ENCODE data around the gene USP53.
"Not testable (repeated sequence)": the region's sequence is repeated elsewhere in the genome, so short reads cannot be mapped to it uniquely, and the experiment has no call there.

USP53 gene

DNA sequence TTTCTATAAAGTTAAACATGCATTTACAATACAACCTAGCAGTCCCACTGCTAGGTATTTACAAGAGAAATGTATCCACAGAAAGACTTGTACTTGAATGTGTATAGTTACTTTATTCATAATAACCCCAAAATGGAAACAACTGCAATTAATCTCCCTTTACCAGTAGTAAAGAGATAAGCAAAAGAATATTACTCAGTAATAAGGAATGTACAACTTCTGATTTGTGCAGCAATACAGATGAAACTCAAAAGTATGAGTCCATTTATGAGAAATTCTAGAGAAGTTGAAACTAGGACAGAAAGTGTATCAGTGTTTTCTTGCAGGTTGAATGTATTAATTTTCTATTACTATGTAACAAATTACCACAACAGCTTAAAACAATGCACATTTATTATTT lies 15.2 kb downstream of the USP53 start:
- in situ Hi-C loops (cut with MboI; ENCODE audit: low sequenced_read_pairs): no loop called here

DNA sequence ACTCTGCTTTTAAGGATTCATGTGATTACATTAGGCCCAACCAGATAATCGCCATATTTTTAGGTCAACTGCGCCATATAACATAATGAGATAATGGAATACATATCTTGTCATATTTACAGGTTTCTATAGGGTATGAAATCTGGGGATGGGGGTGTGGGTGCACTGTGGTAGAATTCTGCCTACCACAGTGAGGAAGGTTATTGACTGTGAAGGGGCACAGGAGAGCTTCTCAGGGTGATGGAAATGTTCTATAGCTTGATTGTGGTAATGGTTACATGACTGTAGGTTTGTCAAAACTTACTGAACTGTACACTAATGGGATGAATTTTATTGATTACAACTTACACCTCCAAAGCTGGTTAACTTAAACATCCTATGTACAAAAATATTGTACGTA lies 15.9 kb downstream of the USP53 start:
- in situ Hi-C loops (cut with MboI; ENCODE audit: low sequenced_read_pairs): no loop called here

DNA sequence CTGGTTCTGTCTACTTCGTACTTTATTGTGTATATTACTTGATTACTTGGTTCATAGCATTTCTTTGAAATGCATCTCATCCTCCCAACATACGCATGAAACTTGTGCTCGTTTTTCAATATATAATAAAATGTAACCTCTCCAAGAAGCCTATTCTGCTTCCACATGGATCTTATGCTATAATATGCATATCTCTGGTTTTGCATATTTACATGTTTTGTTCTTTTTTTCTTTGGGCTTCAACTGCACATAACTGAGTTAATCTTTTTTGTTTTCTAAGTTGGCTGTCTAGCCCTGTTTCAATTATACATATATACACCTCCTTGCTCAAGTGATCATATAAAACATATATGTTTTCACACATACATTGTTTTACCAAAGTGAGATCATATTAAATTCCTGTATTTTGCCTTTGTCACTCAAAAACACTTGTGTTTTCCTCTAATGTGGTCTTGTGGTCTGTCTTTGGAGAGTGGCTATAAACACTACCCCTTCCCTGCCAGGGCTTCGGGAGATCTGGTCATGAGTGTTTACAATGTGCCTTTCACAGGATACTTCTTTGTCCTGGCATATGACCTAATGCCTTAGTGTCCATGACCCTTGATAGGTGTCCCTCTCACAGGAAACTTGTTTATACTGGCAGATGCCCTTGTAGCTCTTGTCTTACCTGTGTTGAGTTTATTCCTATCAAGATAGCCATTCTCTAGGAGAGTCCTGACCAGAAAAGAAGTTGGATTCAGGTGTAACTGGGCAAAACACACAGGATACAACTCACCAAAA lies 17.6 kb downstream of the USP53 start:
- in situ Hi-C loops (cut with MboI; ENCODE audit: low sequenced_read_pairs): no loop called here

DNA sequence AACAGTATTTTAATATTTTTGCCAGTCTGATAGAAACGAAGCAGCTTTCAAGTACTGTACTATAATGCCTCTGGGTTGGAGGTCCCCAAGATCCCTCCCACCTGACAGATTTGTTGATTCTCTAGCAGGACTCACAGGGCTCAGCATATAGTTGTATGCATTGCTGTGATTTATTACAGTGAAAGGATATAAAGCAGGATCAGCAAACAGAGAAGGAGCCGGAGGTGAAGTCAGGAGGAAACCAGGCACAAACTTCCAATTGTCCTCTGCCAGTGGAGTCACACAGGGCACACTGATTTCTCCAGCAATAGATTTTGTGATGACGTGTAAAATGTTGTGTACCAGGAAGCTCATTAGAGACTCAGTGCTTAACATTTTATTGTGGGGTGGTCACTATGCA lies 19.0 kb downstream of the USP53 start:
- in situ Hi-C loops (cut with MboI; ENCODE audit: low sequenced_read_pairs): no loop called here

DNA sequence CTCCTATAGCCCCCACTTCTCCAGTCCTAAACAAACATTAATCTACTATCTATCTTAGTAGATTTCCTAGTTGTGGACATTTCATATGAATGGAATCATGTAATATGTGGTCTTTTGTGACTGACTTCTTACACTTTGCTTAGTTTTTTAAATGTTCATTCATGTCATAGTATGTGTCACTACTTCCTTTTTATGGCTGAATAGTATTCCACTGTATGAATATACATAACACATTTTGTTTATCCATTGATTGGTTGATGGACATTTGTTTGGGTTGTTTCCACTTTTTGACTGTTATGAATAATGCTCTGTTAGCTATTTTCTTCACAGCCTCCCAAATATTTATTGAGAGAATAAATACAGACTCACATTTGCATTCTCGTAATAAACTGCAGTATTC lies 19.8 kb downstream of the USP53 start:
- in situ Hi-C loops (cut with MboI; ENCODE audit: low sequenced_read_pairs): no loop called here

DNA sequence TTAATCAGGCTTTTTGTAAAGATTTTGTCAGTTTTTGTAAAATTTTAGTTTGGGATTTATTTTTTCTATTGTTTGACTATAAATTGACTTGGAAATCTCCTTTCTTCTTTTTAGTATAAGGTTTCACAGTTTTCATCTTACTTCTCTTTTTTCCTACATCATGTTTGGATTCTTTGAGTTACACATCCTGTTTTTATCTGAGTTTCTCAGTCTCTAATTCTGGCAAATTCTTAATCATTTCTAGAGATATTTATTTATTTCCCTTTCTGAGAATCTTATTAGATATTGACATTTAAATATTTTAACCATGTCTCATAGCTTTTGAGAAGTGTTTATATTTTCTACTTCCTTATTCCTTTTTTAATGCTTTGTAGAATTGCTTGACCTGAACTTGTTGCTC lies 20.7 kb downstream of the USP53 start:
- in situ Hi-C loops (cut with MboI; ENCODE audit: low sequenced_read_pairs): no loop called here

DNA sequence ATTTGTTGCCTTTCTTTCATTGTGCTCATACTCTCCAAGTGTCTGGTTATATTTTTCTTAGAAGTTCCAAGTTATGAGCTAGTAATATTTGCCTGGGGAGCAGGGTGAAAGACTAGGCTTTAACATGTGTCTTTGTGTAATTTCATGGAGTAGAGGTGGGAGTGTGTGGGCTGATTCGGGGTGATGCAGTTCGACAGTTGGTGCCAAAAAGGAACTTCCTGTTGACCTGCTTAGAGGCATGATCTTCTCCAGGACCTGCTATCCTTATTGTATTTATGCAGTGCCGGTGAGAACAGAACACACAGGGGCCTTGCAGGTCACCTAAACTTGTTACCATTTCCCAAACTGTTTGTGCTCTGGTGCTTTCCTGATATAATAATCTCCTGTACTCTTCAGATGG lies 21.2 kb downstream of the USP53 start:
- in situ Hi-C loops (cut with MboI; ENCODE audit: low sequenced_read_pairs): no loop called here

DNA sequence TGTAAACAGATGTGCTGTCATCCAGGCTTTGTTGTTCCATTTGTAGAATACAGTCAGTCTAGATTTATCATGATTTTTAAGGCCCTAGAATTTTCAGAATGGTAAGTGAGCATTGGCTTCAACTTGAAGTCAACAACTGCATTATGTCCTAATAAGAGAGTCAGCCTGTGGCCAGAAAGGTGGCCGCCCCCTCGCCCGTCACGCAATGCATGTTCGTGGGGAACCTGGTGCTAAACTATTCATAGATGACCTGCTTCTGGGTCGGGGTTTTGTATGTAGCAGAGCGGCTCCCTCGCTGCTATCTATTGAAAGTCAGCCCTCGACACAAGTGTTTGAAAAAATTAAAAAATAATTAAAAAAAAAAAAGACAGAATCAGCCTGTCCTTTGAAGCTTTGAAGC lies 24.7 kb downstream of the USP53 start:
- in situ Hi-C loops (cut with MboI; ENCODE audit: low sequenced_read_pairs): no loop called here

DNA sequence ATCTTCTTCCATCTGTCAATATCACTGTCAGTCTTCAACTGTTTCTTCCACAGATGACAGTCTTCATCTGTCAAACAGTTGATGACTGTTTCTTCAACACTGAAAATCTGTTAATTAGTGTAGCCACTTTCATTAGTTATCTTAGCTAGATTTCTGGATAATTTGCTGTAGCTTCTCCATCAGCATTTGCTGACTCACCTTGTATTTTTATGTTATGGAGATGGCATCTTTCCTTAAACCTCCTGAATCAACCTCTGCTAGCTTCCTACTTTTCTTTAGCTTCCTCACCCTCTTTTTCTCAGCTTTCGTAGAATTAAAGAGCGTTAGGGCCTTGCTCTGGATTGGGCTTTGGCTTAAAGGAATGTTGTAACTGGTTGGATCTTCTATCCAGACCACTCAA lies 25.1 kb downstream of the USP53 start:
- in situ Hi-C loops (cut with MboI; ENCODE audit: low sequenced_read_pairs): no loop called here

DNA sequence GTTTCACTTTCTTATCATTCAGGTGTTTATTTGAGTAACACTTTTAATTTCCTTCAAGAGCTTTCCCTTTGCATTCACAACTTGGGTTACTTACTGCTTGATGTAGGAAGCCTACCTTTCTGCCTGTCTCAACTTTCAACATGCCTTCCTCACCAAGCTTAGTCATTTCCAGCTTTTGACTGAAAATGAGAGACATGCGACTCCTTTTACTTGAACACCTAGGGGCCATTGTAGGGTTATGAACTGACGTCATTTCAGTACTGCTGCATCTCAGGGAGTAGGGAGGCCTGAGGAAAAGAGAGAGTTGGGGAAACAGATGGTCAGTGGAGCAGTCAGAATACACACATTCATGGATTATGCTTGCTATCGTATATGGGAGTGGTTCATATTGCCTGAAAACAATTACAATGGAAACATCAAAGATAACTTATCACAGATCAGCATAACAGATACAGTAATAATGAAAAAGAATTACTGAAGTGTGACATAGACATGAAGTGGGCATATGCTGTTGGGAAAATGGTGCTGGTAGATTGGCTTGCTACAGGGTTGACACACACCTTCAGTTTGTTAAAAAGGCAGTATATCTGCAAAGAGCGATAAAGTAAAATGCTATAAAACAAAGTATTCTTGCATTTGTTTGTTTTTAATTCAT lies 25.7 kb downstream of the USP53 start:
- in situ Hi-C loops (cut with MboI; ENCODE audit: low sequenced_read_pairs): no loop called here

DNA sequence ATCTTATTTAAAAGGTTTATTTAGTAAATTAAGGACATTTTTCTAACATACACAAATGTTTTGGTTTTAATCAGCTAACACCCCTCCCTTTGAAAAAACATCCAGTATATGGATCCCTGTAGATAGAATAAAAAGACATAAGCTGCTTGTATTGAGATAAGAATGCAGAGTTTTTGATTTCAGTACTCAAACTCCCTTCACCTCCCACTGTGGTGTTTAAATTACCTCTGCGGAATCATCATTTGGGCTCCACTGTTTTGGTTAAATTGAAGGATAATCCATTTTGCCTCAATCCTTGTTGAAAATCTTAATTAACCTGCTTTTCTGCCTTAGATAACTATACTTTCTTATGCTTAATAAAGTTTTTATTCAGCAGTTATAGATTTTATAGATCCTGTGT lies 27.6 kb downstream of the USP53 start:
- in situ Hi-C loops (cut with MboI; ENCODE audit: low sequenced_read_pairs): no loop called here

DNA sequence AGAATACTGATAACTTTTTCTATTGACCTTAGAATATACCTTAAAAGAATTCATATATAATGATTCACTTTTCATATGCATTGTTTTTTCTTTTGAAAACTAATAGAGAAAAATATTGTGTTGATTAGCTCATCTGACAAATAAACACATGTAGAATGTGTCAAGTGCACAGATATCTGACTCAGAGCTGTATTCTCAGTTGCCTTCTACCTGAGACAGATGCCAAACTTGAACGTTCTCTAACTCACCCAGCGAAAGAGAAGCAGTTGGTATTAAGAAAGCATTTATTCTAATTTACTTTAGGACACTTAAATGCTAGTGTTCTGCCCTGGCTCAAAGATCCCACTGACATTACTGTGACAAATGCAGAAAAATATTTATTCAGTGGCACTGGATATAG lies 28.1 kb downstream of the USP53 start:
- in situ Hi-C loops (cut with MboI; ENCODE audit: low sequenced_read_pairs): no loop called here

DNA sequence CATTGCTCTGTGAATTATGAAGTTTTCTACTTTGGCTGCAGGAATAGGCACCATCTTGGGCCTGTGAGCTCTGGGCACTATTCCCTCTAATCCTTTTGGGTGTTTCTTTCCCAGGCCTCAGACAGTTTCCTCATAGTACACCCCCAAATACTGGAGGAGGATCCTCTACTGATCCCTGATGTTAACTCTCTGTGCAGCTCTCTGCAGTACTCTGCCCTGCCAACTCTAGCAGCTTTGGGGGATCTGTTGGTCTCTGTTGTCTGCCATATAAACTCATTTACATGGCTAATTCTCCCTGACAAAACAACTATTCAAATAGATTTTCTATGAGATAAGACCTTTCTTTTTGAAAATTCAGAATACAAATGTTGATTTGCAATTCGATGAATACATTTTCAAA lies 29.9 kb downstream of the USP53 start:
- in situ Hi-C loops (cut with MboI; ENCODE audit: low sequenced_read_pairs): no loop called here

DNA sequence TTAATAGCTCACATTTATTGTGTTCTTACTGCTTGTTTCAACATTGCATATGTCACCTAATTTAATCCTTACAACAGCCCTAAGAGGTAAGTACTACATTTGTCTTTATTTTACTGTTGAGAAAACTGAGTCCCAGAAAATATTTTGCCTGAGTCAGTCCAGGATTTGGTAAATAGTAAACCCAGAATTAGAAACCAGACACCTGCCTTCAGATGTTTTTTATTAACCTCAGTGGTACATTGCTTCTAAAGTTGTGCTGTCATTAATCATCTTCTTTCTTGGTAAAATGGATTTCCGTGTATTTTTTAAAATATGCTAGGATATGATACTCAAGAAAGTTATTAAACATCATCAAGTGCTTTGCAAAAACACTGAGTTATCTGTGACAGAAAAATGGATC lies 31.4 kb downstream of the USP53 start:
- in situ Hi-C loops (cut with MboI; ENCODE audit: low sequenced_read_pairs): no loop called here

DNA sequence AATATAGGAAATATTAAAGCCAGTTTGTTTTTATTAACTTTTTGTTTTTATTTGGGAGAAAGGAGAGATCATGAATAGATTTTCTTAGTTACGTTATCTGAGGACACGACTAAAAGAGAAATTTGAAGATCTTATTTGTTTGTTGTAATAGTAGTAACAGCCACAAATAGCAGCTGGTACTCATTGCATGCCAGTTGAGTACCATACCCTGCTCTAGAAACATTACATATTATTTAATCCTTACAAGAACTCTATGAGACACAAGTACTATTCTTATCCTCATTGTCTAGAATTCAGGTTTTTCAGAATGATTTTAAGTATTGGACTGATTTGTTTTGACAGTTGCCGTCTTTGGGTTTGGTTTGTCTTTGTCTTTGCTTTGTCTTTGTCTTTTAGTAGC lies 31.8 kb downstream of the USP53 start:
- in situ Hi-C loops (cut with MboI; ENCODE audit: low sequenced_read_pairs): no loop called here

DNA sequence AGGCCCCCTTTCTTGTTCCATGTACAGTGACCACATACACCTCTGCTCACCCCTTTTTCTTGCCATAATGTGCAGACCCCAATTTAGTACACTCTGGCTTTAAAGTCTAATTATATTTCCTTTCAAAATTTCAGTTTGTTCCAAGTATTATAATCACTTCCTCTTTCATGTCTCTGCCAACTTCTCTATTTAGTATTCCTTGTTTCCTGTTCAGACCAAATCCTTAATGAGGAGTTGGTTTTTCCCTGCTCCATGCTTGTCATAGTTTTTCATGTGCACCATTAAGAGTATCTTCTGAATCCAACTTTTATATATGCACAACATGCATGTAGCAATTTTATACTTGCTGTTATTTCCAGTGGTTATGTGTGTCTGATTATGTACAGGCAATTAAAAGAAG lies 32.3 kb downstream of the USP53 start:
- in situ Hi-C loops (cut with MboI; ENCODE audit: low sequenced_read_pairs): no loop called here

DNA sequence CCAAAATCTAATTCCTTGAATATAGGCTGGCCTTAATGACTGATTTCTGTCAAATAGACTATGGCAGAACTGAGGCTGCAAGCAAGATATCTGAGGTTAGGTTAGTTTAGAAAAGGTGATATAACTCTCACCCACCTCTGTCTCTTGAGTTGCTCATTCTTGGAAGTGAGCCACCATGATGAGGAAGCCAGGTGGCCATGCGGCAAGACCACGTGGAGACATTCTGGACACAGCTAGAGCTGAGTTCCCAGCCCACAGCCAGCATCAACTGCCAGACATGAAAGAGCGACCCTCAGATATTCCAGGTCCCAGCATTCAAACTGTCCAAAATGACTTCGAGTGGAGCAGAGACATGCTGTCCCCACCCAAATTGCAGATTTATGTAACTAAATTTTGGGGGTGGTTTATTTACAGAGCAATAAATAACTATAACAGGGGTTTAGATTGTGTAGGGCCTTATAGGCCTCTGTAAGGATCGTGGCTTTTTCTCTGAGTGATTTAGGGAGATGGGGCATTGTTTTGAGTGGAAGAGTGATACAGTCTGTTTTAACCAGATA lies 33.7 kb downstream of the USP53 start:
- in situ Hi-C loops (cut with MboI; ENCODE audit: low sequenced_read_pairs): no loop called here

DNA sequence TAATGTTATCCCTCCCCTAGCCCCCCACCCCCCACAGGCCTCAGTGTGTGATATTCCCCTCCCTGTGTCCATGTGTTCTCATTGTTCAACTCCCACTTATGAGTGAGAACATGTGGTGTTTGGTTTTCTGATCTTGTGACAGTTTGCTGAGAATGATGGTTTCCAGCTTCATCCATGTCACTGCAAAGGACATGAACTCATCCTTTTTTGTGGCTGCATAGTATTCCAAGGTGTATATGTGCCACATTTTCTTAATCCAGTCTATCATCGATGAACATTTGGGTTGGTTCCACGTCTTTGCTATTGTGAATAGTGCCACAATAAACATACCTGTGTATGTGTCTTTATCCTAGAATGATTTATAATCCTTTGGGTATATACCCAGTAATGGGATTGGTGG lies 38.5 kb downstream of the USP53 start:
- in situ Hi-C loops (cut with MboI; ENCODE audit: low sequenced_read_pairs): not testable (repeated sequence)

DNA sequence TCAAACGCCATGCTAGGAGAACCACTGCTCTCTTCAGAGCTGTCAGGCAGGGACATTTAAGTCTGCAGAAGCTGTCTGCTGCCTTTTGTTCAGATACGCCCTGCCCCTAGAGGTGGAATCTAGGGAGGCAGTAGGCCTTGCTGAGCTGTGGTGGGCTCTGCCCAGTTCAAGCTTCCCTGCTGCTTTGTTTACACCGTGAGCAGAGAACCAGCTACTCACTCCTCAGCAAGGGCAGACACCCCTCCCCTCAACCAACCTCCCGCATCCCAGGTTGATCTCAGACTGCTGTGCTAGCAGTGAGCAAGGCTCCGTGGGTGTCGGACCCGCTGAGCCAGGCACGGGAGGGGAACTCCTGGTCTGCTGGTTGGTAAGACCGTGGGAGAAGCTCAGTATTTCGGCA lies 42.7 kb downstream of the USP53 start:
- in situ Hi-C loops (cut with MboI; ENCODE audit: low sequenced_read_pairs): not testable (repeated sequence)

DNA sequence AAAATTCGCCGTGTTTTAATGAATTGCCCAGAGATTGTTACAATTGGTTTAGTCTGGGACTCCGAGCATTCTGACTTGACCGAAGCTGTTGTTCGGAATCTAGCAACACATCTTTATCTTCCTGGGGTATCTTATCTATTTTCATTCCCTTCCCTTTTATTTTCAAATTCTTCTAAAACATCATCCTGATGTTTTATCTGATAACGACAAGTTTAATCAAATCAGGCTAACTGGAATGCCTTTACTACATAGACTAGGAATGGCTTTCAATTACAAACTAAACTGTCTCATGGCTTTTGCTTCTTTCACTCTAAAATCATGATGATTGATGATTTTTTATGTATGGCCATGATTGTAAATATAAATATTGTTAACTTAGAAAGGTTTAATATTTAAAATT lies 48.0 kb downstream of the USP53 start:
- in situ Hi-C loops (cut with MboI; ENCODE audit: low sequenced_read_pairs): no loop called here

DNA sequence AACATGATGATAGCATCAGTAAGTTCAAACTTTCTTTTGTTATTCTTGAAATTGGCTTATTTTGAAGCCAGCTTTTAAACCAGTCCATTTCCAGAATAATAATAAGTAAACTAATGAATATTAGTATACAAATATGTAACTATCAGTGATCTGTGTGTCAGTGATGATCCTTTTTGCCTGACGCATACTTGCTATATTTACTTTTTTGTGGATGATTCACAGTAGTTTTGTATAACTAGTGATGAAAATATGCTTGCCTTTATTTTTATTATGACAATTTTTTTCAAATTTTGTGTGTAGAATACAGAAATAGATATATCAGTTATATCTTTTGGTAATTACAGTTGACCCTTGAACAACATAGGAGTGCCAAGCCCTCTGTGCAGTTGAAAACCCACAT lies 49.5 kb downstream of the USP53 start:
- in situ Hi-C loops (cut with MboI; ENCODE audit: low sequenced_read_pairs): no loop called here

DNA sequence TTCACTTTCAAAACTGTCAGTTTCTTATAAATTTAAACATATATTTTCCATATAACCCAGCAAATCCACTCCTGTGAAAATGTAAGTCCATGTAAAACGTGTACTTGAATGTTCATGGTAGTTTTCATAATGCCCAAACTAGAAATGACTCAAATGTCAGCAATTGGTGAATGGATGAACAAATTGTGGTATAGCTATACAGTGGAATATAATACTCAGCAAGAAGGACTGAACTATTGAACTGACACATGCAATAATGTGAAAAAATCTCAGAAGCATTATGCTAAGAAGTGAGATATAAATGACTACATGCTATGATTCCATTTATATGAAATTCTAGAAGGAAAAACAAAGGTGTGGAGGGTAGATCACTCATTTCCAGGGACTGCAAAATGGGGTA lies 52.2 kb downstream of the USP53 start:
- in situ Hi-C loops (cut with MboI; ENCODE audit: low sequenced_read_pairs): no loop called here

DNA sequence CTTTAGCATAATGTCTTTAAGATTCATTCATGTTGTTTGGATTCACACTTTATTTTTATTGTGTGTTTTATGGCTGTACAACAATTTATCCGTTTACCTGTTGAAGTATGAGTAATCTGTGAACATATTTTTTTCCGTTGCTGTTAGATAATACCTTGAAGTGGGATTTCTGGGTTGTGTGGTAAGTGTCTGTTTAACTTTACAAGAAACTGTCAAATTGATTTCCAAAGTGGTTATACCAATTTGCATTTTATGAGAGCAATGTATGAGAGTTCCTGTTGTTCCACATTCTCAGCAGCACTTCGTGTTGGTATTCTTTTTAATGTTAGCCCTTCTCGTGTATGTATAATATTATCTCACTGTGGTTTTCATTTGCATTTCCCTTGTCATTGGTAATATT lies 53.6 kb downstream of the USP53 start:
- in situ Hi-C loops (cut with MboI; ENCODE audit: low sequenced_read_pairs): no loop called here

Data from HL-60/S4 treated with phorbol 12-myristate 13-acetate at 8.2 ng/mL for 4 days and 3 days (cell line).